Stimulated activated CD4-positive, alpha-beta T cell treated with anti-CD3 and anti-CD28 coated beads, TNF-alpha, amount 100 ng/mL, for 48 hours (primary cell): ENCODE results near the gene PLA2G3.
"Not testable (repeated sequence)": the region's sequence is repeated elsewhere in the genome, so short reads cannot be mapped to it uniquely, and the experiment has no call there.

ENCODE experiments used
- DNase-seq, 3 donors: peaks; one replicate each; pipeline ENCODE4 v3.0.0-alpha.2; 2020; ENCODE audit warnings: low read depth in 3 of 3

PLA2G3 gene

GRCh38 chr22:31099841-31100761 lies 40.2 kb downstream of the PLA2G3 start:
- DNase-seq: no peak

GRCh38 chr22:31099386-31099785 lies 40.9 kb downstream of the PLA2G3 start:
- DNase-seq: no peak

GRCh38 chr22:31098632-31099110 lies 41.6 kb downstream of the PLA2G3 start:
- no peak for DNase-seq

- no peak for DNase-seq
These were observed 42.2 kb downstream of the PLA2G3 start for GRCh38 chr22:31097941-31098631.

GRCh38 chr22:31097539-31097938 lies 42.8 kb downstream of the PLA2G3 start:
- not testable (repeated sequence) for DNase-seq

- DNase-seq: no peak
These were observed 43.5 kb downstream of the PLA2G3 start for GRCh38 chr22:31096657-31097279.

- no peak for DNase-seq
These were observed 44.6 kb downstream of the PLA2G3 start for GRCh38 chr22:31095637-31096249.

- DNase-seq: no peak
These were observed 45.6 kb downstream of the PLA2G3 start for GRCh38 chr22:31094741-31095140.

GRCh38 chr22:31094021-31094551 lies 46.2 kb downstream of the PLA2G3 start:
- no peak for DNase-seq

- DNase-seq: no peak
These were observed 47.0 kb downstream of the PLA2G3 start for GRCh38 chr22:31093086-31093850.

- DNase-seq: no peak
These were observed 48.1 kb downstream of the PLA2G3 start for GRCh38 chr22:31092161-31092560.

- no peak for DNase-seq
These were observed 49.0 kb downstream of the PLA2G3 start for GRCh38 chr22:31091106-31091975.

- no peak for DNase-seq
These were observed 49.9 kb downstream of the PLA2G3 start for GRCh38 chr22:31090217-31091085.

- no peak for DNase-seq
These were observed 50.9 kb downstream of the PLA2G3 start for GRCh38 chr22:31089160-31090100.

- DNase-seq: no peak
These were observed 51.9 kb downstream of the PLA2G3 start for GRCh38 chr22:31088233-31088986.

GRCh38 chr22:31087744-31088215 lies 52.5 kb downstream of the PLA2G3 start:
- no peak for DNase-seq
